Activated B cell treated with CpG ODN at 0.5 μM for 24 hours (primary cell): Measurements from ENCODE around the gene PRDM2. TPM values are rescaled to one million over a fixed set of nuclear protein-coding genes. Genes with fewer than 3 reads are reported as not detected.
A peak's percentile ranks its signal among the peaks of the same experiment; 100 is the strongest.

Source experiments
- ATAC-seq: fragments of 200-7000 bp; cut with Tn5 transposase; one replicate; pipeline ENCODE4 v1.10.0; 2021; ENCODE audit warnings: low read depth, mild to moderate bottlenecking, moderate library complexity
- CTCF ChIA-PET: fragments of 350-600 bp; sonication (Branson Sonifier 250); formaldehyde crosslinking; loops from one replicate; lab custom pipeline; 2021; ENCODE audit warnings: antibody characterized with exemption; lab: Charles Lee
- POLR2A ChIA-PET: fragments of 350-600 bp; sonication (Branson Sonifier 250); formaldehyde crosslinking; loops from one replicate; lab custom pipeline; 2021; ENCODE audit warnings: antibody characterized with exemption; lab: Charles Lee
- DNase-seq: peaks from one replicate; pipeline ENCODE4 v3.0.0; 2022
- H3K27ac Mint-ChIP-seq: one replicate; pipeline ENCODE4 v1.8.0; 2020; ENCODE audit warnings: mixed read lengths
- H3K27me3 Mint-ChIP-seq: one replicate; pipeline ENCODE4 v1.8.0; 2021; ENCODE audit warnings: mixed read lengths
- H3K36me3 Mint-ChIP-seq: one replicate; pipeline ENCODE4 v1.8.0; 2021; ENCODE audit warnings: low read depth, mixed read lengths
- H3K4me1 Mint-ChIP-seq: one replicate; pipeline ENCODE4 v1.8.0; 2021; ENCODE audit warnings: mixed read lengths
- H3K4me3 Mint-ChIP-seq: one replicate; pipeline ENCODE4 v1.8.0; 2020; ENCODE audit warnings: mild to moderate bottlenecking, mixed read lengths
- H3K9me3 Mint-ChIP-seq: one replicate; pipeline ENCODE4 v1.8.0; 2020; ENCODE audit warnings: mixed read lengths
- CTCF ChIP-seq: fragments of 200-600 bp; IDR thresholded peaks from one replicate; pipeline ENCODE4 v1.8.0; 2022; ENCODE audit warnings: antibody characterized with exemption, mild to moderate bottlenecking
- intact Hi-C: fragments of 100-400 bp; cut with micrococcal nuclease; formaldehyde crosslinking; loops from one replicate; pipeline ENCODE4 v1.15.1; 2024
- total RNA-seq: library from RNA; stranded (reverse); gene quantifications from 2 replicates; pipeline ENCODE4 v1.2.3, GENCODE V29; 2022

PRDM2 gene
- total RNA-seq, 1 donor from 2014 or later: 194 TPM

GRCh38 chr1:13757693-13758092, 57.7 kb downstream of the PRDM2 start:
- DNase-seq (no peak), ATAC-seq (no peak)
- H3K4me1 Mint-ChIP-seq: peaks cover 90% of the 10 kb centered on the region
- intact Hi-C loops: no loop called here
- no peaks in the 10 kb centered on the region for H3K27me3 Mint-ChIP-seq
- TF ChIP-seq CTCF: no peak
- no peaks in the 10 kb centered on the region for H3K9me3 Mint-ChIP-seq
- ChIA-PET CTCF (interaction anchor here (0.8 to 1.4 kb wide), 4 partner anchors 8 to 92 kb away, joined by 3 to 4 read pairs (median 3); no protein-coding TSS in a partner anchor), POLR2A (interaction anchor here (0.6 to 2.9 kb wide), 10 partner anchors 9 to 96 kb away, joined by 3 to 17 read pairs (median 4); no protein-coding TSS in a partner anchor)
- H3K36me3 Mint-ChIP-seq: peaks cover 72% of the 10 kb centered on the region
- no peak overlapping the region for H3K4me3 Mint-ChIP-seq
- H3K27ac Mint-ChIP-seq: peak overlapping the region; percentile 35

- H3K9me3 Mint-ChIP-seq: no peaks in the 10 kb centered on the region
- DNase-seq: no peak
- peaks cover 90% of the 10 kb centered on the region for H3K4me1 Mint-ChIP-seq
- H3K4me3 Mint-ChIP-seq: no peak overlapping the region
- no peaks in the 10 kb centered on the region for H3K27me3 Mint-ChIP-seq
- intact Hi-C loops: no loop called here
- ChIA-PET POLR2A (interaction anchor here (0.6 to 2.9 kb wide), 3 partner anchors 10 to 34 kb away, joined by 4 to 17 read pairs (median 4); no protein-coding TSS in a partner anchor), CTCF (no interaction called here)
- TF ChIP-seq CTCF: no peak
- ATAC-seq: no peak
- H3K27ac Mint-ChIP-seq: no peak overlapping the region
- peaks cover 67% of the 10 kb centered on the region for H3K36me3 Mint-ChIP-seq
Measured at GRCh38 chr1:13759072-13759471, 59.1 kb downstream of the PRDM2 start.

GRCh38 chr1:13760340-13760739, 60.4 kb downstream of the PRDM2 start:
- peaks cover 91% of the 10 kb centered on the region for H3K4me1 Mint-ChIP-seq
- ChIA-PET CTCF (interaction anchor here (1.2 kb wide), 1 partner anchor 35 kb away, joined by 3 read pairs; no protein-coding TSS in a partner anchor), POLR2A (interaction anchor here (0.6 to 1.3 kb wide), 2 partner anchors 28 to 67 kb away, joined by 4 to 6 read pairs; no protein-coding TSS in a partner anchor)
- TF ChIP-seq CTCF: no peak
- peaks cover 62% of the 10 kb centered on the region for H3K36me3 Mint-ChIP-seq
- no peak overlapping the region for H3K4me3 Mint-ChIP-seq
- H3K27me3 Mint-ChIP-seq: no peaks in the 10 kb centered on the region
- no peak for ATAC-seq
- no peak overlapping the region for H3K27ac Mint-ChIP-seq
- intact Hi-C loops: no loop called here
- no peak for DNase-seq
- no peaks in the 10 kb centered on the region for H3K9me3 Mint-ChIP-seq

GRCh38 chr1:13760921-13761320, 60.9 kb downstream of the PRDM2 start:
- ATAC-seq (no peak), DNase-seq (no peak)
- Mint-ChIP-seq H3K9me3 (no peaks in the 10 kb centered on the region), H3K36me3 (peaks cover 64% of the 10 kb centered on the region), H3K27me3 (no peaks in the 10 kb centered on the region), H3K27ac (peak overlapping the region; percentile 18), H3K4me3 (no peak overlapping the region), H3K4me1 (peaks cover 93% of the 10 kb centered on the region)
- POLR2A ChIA-PET: interaction anchor here (0.6 to 1.3 kb wide), 2 partner anchors 29 to 67 kb away, joined by 4 to 6 read pairs; no protein-coding TSS in a partner anchor
- intact Hi-C loops: no loop called here
- TF ChIP-seq CTCF: no peak
- CTCF ChIA-PET: interaction anchor here (0.6 to 1.2 kb wide), 3 partner anchors 35 to 56 kb away, joined by 3 to 7 read pairs (median 3); no protein-coding TSS in a partner anchor

- Mint-ChIP-seq H3K4me3 (no peak overlapping the region), H3K27me3 (no peaks in the 10 kb centered on the region), H3K4me1 (peaks cover 93% of the 10 kb centered on the region), H3K36me3 (peaks cover 65% of the 10 kb centered on the region), H3K9me3 (no peaks in the 10 kb centered on the region), H3K27ac (no peak overlapping the region)
- POLR2A ChIA-PET: interaction anchor here (0.7 kb wide), 1 partner anchor 31 kb away, joined by 3 read pairs; no protein-coding TSS in a partner anchor
- intact Hi-C loops: no loop called here
- ATAC-seq: no peak
- CTCF ChIA-PET: no interaction called here
- no peak for DNase-seq
- TF ChIP-seq CTCF: no peak
Measured at GRCh38 chr1:13761883-13762282, 61.9 kb downstream of the PRDM2 start.
